Keratinocyte (primary cell): ENCODE measurements around the gene TFPI.

ENCODE experiments used
- CTCF ChIP-seq, 3 experiments: IDR thresholded peaks in 1 of 3; conservative IDR thresholded peaks in 1 of 3; optimal IDR thresholded peaks in 1 of 3; 2 replicates in 2 of 3; 3 replicates in 1 of 3; pipeline versions ENCODE3 to v1.5.1; 2011; ENCODE audit warnings: low read length in 3 of 3, mild to moderate bottlenecking in 3 of 3, moderate library complexity in 2 of 3, control low read depth in 1 of 3, inconsistent platforms in 1 of 3; ENCODE audit not compliant: insufficient read depth in 2 of 3; ENCODE audit errors: extremely low read depth in 1 of 3
- EZH2 ChIP-seq: IDR thresholded peaks from one replicate; pipeline ENCODE4 v1.6.1; 2012; ENCODE audit warnings: inconsistent platforms, mild to moderate bottlenecking, low read length, moderate library complexity

DNA sequence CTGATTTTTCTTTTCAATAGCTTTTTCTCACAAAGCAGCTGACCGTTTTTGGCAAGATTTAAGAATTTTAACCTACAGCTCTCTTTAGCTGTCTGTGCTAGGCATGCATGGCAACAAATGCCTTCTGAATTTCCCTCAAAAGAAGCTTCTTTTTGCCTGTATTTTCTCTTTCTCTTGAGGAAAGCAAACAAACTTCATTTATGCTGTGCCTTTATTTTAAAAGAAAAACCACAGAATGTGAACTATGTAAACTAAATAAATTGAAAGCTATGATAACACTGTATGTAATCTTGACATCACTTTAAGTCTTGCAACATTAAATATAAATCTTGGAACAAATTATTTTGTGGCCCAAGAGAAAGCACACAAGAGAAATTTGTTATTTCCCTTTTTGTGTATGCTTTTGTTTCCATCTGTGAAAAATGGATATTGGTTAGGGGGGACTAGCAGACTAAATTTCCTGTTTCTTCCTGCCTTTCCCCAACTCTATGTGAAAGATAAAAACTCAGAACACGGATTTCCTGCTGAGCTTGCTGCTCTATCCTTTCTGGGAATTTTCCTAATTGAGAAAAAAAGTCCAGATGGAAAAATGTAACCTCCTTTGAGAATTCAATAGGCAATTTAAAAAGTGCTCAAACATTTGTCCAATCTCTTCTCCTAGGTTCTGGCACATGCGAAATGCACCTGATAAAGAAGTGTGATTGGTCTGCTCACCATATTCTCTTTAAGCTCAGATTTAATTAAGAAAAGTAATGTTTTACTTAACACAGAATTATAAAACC is 20.9 kb upstream of the TFPI start:
- no peak for TF ChIP-seq CTCF (optimal IDR thresholded peaks at IDR 0.05 in 1 of 3, IDR thresholded peaks at IDR 0.05 in 1 of 3, conservative IDR thresholded peaks at IDR 0.05 in 1 of 3; ENCODE audit: extremely low read depth in 1 of 3, insufficient read depth in 2 of 3, low read length in 3 of 3)
- TF ChIP-seq EZH2 = no peak
